NCI-H1694 (cell line): ENCODE results near the gene SRGAP2B.
"Not testable (repeated sequence)": the region's sequence is repeated elsewhere in the genome, so short reads cannot be mapped to it uniquely, and the experiment has no call there.

Experiments used
- DNase-seq: peaks from one replicate; lab custom pipeline; 2025; lab: John Stamatoyannopoulos, UW

The SRGAP2B gene

GRCh38 chr1:144995833-144996410, 99.2 kb downstream of the SRGAP2B start:
- DNase-seq, result not testable (repeated sequence)

- not testable (repeated sequence) for DNase-seq
Observed at GRCh38 chr1:144992915-144993314, 102.2 kb downstream of the SRGAP2B start.

GRCh38 chr1:144990611-144991010, 104.5 kb downstream of the SRGAP2B start:
- DNase-seq, result not testable (repeated sequence)

DNA sequence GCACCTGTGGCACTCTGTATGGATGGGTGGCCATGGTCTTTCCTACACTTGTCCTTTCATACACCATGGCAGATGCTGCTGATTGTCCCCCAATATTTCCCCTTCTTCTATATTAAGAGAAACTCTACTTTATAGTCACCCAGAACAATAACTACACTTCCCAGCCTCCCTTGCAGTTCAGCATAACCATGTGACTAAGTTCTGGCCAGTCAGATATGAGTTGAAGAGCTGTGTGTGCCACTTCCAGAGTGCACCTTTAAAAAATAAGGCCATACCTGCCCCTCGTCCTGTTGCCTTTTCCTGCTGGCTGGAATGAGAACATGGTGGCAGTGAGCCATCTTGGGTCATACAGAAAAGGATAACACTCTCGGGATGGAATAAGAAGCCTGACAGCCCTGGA, 108.0 kb downstream of the SRGAP2B start:
- DNase-seq, result not testable (repeated sequence)

GRCh38 chr1:144986171-144986860, 108.8 kb downstream of the SRGAP2B start:
- DNase-seq, result not testable (repeated sequence)

- DNase-seq, result not testable (repeated sequence)
Observed at GRCh38 chr1:144985550-144986170, 109.5 kb downstream of the SRGAP2B start.

DNA sequence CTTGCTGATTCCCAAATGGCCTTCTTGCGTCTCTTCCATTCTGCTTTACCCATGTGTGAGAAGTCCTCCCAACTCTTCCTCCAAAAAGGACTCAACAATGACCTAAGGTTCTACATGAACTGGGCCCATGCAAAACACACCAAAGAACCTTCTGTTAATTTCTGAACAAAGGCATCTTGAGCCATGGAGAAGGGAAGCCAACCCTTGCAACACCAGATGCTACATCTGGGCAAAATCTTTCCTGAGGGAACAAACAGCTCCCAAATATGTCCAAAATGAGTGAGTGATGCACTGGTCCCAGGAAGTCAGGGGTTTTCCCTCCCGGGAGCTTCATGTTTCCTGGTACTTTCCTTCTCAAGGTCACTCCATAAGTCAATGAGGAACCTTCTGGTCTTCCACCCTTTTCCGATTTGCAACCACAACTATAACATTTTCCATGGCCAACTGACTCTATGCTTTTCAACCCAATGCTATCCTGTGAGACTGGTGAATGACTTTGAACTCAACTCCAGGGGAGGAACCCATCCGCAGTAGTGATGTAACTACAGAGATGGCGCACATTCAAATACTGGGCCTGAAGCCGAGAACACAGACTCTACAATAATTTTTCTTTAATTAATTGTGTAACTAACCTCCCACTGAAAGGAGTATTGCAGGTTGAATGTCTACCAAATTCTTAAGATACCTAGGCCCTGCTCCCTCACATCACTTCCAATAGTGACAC, 112.2 kb downstream of the SRGAP2B start:
- not testable (repeated sequence) for DNase-seq

DNA sequence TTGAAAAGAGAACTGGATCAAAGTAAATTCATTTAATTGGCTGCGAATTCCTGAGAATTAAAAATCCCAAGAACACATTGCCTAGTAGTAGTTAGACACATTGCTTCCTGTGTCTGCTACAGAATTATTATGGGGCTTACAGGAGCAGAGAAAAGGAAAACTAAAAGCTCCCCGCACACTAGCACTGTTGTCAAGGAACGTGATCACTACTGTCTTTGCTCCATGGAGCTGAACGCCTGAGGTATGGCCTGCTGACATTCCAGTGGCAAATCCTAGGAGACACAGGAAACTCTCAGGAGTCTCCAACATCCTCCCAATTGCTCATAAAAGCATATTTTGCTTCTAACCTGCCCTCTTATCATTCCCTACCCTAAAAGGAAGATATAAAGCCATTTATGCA, 114.0 kb downstream of the SRGAP2B start:
- not testable (repeated sequence) for DNase-seq

GRCh38 chr1:144979960-144980595, 115.0 kb downstream of the SRGAP2B start:
- DNase-seq, result not testable (repeated sequence)

DNA sequence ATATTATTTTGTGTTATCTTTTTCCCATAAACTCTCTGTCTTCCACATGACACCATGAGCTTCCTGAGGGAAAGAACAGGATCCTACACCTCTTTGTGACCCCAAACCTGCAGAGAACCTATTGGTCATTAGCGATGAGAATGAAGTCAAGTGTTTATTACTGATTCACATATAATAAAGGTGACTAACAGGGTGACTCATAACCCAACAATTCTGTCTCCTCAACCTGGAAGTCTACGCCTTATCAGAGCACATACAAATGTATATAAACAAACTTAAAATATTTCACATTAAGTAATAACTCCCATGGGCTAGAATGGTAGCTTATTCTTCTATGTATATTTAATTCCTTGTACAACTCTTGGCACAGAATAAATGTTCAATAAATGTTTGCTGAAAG, 117.3 kb downstream of the SRGAP2B start:
- DNase-seq, result not testable (repeated sequence)

- not testable (repeated sequence) for DNase-seq
Observed at GRCh38 chr1:144971936-144972335, 123.2 kb downstream of the SRGAP2B start.

GRCh38 chr1:144966488-144966887, 128.6 kb downstream of the SRGAP2B start:
- DNase-seq, result not testable (repeated sequence)

DNA sequence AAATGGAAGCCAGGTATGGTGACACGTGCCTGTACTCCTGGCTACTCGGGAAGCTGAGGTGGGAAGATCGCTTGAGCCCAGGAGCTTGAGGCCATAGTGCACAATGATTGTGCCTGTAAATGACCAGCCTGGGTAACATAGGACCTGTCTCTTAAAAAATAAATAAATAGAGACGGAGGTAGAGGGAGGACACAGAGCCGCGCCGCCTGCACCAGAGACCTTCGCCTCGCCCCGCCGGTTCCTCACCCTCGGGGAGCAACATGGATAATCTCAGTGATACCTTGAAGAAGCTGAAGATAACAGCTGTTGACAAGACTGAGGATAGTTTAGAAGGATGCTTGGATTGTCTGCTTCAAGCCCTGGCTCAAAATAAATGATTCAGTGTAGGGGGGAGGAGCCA, 130.4 kb downstream of the SRGAP2B start:
- DNase-seq, result not testable (repeated sequence)

- DNase-seq, result not testable (repeated sequence)
Observed at GRCh38 chr1:144964186-144964585, 130.9 kb downstream of the SRGAP2B start.

- not testable (repeated sequence) for DNase-seq
Observed at GRCh38 chr1:144963571-144963970, 131.6 kb downstream of the SRGAP2B start.

GRCh38 chr1:144961604-144962583, 133.2 kb downstream of the SRGAP2B start:
- not testable (repeated sequence) for DNase-seq

DNA sequence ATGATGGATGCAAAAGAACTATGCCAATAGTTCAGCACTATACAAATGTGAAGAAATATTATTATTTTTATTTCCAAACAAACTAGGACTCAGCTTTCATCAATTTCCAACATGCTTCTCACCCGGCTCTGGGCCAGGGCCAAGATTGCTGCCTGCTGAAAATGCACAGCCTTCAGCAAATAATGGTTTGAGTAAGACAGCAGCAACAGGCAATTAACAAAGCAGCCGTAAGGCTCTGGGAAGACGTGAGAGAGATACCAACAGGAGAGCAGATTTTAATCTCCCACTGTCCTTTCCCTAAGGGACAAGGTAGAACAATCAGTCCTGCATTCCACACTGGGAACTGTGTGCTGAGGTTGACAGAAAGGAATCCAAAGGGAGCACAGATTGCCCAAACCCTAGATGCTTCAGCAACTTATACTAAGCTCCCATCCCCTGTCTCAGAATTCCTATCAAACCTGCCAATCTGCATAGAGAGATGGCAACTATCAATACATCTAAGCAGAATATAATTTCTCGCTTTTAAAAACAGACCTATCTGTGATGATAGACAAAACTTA, 134.1 kb downstream of the SRGAP2B start:
- not testable (repeated sequence) for DNase-seq

- not testable (repeated sequence) for DNase-seq
Observed at GRCh38 chr1:144948390-144948789, 146.7 kb downstream of the SRGAP2B start.

DNA sequence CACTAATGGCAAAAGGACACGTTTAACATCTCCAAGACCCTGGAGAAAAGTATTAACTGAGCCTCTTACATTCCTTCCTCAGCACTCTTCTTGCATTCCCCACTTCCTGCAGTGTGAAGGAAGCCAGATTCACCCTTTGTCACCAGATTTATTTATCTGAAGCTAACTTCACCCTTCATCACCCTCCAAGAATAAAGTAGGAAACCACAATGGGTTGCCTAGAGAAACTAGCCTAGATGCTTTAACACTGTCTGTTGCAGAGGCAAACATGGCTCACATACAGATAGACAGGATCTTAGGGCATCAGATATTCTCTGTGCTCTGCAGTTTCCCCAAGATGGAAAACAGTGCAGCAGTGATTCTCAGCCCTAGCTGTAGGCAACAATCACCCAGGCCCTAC, 147.6 kb downstream of the SRGAP2B start:
- not testable (repeated sequence) for DNase-seq
